HG03354 (cell line): ENCODE measurements around the gene CFAP20DC.
"Not testable (repeated sequence)": the region's sequence is repeated elsewhere in the genome, so short reads cannot be mapped to it uniquely, and the experiment has no call there.

Experiments used
- ATAC-seq: cut with Tn5 transposase; IDR thresholded peaks from one replicate; pipeline ENCODE4 v1.9.1; 2021; ENCODE audit warnings: mild to moderate bottlenecking; ENCODE audit not compliant: unreplicated experiment, poor library complexity, severe bottlenecking

The CFAP20DC gene

DNA sequence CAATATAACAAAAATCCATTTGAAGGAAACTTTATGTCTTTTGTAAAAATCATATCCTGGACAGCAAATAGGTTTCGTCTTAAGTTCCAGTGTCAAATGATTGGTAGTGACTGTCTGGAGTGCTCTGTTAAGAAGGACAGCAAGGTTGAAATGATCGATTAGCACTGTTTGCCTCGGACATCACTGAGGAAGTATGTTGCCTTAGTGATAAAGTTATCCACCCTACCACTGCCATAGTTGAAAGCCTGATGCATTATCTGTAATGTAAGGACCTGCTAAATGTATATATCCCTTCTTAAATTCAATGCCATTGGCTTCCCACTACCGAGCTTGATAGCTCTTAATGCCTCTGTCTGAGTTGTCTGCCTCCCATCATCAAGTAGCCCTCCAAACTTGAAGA is 70.0 kb downstream of the CFAP20DC start:
- ATAC-seq = no peak

DNA sequence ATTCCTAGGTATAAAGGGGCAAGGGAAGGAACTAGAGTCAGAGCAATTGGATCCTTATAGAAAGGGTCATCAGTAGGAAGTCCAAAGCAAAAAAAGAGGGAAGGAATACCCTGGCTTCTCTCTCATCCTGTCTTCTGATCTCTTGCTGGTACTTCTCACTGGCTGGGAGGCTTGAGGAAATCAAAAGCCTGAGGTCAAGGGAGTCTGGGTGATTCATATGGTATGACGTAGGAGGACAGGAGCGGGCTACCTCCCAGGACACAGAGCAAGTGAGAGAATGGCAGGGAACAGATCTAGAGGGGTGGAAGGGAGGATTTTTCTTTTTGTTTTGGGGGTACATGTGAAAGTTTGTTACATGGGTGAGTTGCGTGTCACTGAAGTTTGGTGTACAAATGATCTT is 76.0 kb downstream of the CFAP20DC start:
- ATAC-seq = no peak

DNA sequence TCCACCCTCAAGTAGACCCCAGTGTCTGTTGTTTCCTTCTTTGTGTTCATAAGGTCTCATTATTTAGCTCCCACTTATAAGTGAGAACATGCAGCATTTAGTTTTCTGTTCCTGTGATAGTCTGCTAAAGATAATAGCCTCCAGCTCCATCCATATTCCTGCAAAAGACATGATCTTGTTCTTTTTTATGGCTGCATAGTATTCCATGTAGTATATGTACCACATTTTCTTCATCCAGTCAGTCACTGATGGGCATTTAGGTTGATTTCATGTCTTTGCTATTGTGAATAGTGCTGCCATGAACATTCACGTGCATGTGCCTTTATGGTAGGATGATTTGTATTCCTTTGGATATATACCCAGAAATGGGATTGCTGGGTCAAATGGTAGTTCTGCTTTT is 82.0 kb downstream of the CFAP20DC start:
- ATAC-seq = not testable (repeated sequence)

DNA sequence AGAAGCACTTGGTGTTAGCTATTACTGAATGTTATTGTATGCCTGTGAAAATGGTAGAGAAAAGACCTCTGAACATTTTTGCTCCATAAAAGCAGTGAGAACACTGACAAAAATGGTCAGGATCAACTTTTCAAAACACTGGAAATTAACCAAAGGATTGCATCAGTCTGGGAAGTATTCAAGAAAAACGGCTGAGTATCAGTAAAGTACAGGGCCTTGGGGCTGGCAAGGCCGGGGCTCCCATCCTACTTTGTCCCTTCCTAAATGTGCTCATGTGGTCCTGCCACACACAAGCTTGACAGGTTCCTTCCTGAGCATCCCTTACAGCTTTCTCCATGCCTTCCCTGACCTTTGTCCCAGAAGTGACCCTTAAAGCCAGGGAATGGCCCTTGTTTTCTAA is 84.0 kb downstream of the CFAP20DC start:
- no peak for ATAC-seq

DNA sequence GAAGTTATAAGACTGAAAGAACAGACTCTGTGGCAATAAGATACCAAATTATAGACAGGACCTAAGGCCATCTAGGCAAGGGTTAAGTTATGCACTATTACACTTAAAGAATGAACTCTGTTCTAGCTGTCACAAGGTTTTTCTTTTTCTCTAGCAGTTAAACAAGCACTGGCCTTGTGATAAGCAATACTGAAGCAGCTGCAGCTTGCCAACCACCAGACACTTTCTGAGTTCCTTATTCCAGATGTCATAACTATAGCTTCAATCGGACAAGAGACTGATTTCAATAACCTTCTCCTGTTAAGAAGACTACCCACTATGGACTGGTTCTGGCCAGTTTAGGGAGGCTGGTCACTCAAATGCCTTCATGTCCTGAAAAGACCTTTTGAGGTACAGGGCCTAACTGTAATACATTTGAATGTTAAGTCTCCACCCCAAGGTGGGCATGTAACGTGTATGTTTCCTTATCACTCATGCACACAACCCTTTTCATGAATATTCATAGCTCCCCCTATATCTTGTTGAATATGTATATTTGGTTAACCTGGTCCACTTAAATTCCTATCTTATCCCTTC is 85.8 kb downstream of the CFAP20DC start:
- no peak for ATAC-seq

DNA sequence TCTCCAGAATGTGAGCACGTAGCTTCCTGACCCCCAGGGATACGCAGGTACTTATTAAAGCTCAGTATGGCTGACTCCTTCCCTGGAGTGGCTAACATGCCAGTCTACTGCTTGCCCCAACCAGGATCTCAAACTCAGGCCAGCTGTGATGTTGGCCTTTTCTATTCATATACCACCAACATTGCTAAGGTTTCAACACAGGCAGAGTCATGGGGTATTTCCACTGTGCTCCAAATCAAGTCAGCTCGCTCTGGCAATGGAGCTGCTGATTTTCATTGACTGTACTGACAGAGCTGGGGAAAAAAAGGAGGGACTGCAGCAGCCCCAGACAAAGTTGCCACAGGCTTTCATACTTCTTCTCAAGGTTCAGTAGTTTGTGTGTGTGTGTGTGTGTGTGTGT is 87.0 kb downstream of the CFAP20DC start:
- no peak for ATAC-seq

DNA sequence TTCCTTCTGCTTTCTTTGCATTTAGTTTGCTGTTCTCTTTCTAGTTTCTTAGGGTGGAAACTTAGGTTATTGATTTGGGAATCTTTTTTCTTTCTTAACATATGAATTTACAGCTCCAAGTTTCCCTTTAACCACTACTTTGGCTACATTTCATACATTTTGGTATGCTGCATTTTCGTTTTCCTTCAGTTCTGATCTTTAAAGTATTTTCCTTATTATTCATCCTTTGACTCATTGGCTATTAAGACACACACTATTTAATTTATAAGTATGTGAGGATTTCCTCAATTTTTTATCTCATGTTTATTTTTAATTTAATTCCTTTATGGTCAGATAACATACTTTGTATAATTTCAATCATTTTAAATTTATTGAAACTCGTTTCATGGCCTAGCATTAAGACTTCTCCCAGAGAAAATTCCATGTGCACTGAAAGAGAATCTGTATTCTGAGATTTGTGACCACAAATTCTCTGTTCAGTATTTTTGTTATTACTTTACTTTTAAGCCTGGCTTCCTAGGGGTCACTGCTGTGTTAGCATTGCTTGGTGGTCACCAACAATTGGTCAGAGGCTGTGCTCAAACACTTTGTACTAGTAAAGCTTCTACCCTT is 87.7 kb downstream of the CFAP20DC start:
- no peak for ATAC-seq

DNA sequence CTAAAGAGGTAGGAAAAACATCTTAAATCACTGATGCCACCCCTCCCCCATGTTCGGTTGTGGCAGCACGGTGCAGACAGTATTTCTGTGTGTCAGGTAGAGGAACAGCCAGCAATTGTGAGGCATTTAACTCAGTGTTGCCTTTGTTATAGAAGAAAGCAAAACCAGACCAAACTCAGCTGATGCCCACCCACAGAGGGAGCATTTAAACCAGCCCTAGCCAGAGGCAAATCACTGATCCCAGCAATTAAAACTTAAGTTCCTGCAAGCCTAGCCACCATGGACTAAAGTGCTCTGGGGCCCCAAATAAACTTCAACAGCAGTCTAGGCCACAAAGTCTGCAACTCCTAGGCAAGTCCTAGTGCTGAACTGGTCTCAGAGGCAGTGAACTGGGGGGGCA is 94.5 kb downstream of the CFAP20DC start:
- no peak for ATAC-seq

DNA sequence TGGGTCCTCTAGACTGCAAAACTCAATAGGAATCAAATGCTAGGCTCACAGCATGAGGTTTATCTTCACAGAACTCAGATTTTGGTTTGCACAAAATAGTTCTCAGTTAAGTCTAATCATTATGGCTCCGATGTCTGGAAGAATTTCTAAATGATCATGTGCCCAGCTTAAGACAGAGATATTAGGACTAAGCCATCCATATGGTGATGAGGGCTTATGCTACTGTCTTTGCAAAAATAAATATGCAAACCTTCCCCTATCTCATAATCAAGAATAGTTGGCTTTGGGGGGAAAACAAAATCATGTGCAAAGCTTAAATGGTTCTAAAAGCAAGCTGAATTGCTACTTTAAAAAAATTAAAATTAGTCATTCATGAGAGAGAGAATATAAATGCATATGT is 96.5 kb downstream of the CFAP20DC start:
- no peak for ATAC-seq

DNA sequence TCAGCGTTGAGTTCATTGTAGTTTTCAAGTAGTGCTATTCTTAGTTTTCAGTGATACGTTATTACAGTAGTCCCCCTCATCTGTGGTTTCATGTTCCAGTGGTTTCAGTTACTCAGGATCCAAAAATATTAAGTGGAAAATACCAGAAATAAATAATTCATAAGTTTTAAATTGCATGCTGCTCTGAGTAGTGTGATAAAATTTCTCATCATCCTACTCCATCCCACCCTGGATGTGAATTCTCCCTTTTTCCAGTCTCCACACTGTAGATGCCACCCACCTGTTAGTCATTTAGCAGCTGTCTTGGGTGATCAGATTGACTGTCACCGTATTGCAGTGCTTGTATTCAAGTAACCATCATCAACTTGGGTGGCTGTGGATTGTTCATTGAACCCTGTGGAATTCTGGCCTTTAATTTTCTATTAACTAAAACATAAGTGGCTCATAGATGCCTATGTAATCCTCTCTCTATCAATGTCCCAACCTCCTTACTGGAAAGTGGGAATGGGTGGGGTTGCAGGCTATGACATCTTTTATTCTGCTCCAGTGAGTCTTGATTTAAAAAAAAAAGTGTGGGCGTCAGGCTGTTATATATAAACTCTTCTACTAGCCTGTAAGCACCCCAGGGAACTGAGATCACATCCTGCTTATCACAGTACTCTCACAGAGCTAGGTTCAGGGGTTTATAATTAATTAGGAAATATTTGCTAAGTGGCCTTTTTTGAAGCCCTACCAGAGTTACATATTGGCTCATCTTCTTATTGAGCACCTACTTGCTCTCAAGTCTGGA is 97.5 kb downstream of the CFAP20DC start:
- peak; percentile 85 for ATAC-seq

DNA sequence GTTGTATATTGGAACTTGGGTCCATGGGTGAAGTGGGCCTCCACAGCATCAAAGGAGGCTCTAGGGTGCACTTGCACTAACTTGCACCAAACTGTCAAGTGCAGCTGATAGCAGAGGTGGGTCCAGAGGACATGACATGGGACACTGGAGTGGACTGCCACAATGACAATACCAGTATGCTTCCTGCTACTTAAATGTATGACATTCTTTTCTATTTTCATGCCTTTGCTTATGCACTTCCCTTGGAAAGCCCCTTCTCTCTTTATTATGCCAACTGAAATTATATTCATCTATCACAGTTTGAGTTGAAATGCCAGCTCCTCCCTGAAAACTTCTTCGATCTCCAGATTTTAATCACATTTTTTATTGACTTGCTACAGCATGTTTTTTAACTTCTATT is 101.8 kb downstream of the CFAP20DC start:
- ATAC-seq = no peak

DNA sequence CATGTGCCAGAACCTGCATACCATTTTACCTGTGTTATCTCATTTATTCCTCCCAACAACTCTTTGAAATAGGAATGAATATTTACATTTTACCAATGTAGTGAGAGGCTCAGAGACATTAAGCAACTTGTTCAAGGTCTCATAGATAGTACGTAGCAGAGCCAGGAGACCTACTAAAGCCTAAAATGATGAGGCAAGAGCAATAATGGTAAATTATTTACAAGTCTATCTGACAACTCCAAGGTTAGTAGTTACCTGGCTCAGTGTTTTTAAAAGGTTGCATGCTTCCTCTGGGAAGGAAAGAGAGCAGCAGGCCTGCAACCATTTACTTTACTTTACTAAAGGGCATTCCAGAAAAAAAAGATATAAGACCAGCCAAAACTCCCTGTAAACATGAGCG is 103.0 kb downstream of the CFAP20DC start:
- ATAC-seq = no peak

DNA sequence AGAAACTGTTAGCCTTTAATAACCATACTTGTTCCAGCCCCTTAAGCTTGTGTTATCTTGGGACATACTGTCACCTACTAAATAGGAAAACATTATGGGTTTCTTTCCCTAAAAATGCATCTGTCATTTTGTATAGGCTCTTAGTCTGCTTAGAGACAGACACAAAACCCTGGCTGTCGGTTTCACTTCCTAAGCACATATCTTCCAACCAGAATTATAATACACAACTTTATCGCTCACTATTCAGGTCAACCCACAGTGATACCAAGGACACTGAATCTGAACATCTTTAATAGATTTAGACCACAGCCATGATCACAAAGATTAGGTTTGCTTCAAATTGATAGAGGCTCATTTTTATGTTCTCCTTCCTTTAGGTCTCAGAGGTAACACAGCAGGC is 111.8 kb downstream of the CFAP20DC start:
- ATAC-seq = no peak

DNA sequence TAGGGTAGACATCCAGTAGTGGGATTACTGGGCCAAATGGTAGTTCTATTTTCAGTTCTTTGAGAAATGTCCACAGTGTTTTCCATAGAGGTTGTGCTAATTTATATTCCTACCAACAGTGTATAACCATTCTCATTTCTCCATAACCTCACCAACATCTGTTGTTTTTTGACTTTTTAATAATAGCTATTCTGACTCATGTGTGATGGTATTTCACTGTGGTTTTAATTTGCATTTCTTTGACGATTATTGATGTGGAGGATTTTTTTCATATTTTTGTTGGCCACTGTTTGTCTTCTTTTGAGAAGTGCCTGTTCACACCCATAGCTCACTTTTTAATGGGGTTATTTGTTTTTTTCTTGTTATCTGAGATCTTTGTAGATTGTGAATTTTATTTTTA is 125.2 kb downstream of the CFAP20DC start:
- no peak for ATAC-seq

DNA sequence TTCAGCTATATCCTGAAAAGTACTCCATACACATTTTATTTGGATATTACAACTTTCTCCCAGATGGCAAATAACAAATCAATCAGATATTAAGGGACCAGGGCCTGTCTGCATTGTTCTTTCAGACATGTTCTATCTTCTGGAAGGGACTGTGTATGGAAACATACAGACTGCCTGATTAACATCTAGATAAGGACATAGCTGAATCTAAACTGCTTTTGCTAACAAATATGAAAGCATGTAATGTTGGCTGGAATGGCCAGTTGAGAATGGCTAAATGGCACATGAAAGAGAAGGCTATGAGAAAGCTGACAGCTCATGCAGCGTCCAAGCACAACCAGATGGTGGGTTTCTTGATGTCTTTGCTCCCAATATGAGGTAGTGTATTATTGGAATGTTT is 149.4 kb downstream of the CFAP20DC start:
- ATAC-seq = no peak

DNA sequence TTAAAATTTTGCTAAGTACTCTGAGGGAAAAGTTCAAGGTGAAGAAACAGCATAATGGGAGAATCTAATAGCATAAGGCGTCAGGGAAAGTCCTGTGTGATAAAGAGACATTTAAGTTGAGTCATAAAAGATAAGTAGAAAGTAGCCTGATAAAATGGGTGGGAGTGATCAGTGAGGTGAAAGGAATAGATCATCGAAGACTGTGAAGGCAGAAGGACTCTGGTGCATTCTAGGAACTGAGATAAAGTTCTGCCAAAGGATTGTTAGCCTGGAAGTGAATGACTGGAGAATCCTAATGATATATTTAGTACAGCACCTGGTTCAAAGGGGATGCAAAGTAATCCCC is 149.9 kb downstream of the CFAP20DC start:
- ATAC-seq = peak; percentile 24

DNA sequence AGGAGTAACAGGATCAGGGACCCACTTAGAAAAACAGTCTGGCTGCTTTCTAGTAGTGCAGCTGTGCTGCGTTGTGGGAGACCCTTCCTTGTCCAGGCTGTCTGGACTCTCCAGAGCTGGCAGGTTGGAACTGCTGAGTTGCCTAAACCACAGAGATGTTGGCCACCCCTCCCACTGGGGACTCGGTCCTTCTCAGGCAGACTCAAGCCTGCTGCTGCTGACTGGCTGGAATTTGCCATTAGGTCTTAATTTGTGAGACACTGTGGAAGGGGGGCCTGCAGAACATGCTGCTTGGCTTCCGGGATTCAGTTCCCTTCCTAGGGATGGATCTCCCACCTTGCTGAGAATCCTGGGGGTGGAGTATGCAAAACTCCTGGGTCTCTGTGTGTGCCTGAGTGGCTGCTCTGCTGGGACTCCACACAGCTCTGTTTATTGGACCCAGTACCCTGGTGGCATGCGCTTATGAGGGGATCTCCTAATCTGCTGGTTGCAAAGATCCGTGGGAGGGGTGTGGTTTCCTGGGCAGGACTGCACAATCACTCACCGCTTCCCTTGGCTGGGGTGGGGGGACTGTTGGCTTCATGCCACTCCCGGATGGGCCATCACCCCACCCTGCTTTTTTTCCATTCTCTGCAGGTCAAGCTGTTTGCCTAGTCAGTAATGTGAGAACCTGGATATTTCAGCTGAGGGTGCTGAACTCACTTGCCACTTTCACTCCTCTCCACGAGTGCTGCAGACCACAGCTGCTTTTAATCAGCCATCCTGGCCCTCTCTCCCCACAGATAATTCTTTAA is 150.5 kb downstream of the CFAP20DC start:
- ATAC-seq = peak; percentile 80

DNA sequence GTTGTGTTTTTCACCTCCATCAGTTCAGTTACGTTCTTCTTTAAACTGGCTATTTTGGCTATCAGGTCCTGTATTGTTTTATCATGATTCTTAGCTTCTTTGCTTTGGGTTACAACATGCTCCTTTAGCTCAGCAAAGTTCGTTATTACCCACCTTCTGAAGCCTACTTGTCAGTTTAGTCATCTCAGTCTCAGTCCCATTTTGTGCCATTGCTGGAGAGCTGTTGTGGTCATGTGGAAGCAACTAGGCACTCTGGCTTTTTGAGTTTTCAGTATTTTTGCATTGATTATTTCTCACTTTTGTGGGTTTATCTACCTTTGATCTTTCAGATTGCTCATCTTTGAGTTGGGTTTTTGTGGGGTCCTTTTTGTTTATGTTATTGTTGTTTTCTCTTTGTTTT is 151.3 kb downstream of the CFAP20DC start:
- ATAC-seq = no peak

DNA sequence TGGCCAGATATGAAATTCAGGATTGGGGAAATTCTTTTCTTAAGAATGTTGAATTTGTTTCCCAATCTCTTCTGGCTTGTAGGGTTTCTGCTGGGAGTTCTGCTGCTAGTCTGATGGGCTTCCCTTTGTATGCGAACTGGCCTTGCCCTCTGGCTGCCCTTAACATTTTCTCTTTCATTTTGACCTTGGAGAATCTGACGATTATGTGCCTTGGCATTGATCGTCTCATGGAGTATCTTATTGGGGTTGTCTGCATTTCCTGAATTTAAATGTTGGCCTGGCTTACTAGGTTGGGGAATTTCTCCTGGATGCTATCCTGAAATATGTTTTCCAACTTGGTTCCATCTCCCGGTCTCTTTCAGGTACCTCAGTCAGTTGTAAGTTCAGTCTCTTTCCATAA is 152.2 kb downstream of the CFAP20DC start:
- ATAC-seq = no peak

DNA sequence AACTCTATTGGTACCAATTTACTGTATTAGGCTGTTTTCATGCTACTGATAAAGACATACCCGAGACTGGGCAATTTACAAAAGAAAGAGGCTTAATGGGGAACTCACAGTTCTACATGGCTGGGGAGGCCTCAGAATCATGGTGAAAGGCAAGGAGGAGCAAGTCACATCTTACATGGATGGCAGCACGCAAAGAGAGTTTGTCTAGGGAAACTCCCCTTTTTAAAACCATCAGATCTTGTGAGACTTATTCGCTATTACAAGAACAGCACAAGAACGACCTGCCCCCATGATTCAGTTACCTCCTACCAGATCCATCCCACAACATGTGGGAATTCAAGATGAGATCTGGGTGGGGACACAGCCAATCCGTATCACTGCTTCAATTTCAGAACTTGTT is 154.1 kb downstream of the CFAP20DC start:
- ATAC-seq = not testable (repeated sequence)

DNA sequence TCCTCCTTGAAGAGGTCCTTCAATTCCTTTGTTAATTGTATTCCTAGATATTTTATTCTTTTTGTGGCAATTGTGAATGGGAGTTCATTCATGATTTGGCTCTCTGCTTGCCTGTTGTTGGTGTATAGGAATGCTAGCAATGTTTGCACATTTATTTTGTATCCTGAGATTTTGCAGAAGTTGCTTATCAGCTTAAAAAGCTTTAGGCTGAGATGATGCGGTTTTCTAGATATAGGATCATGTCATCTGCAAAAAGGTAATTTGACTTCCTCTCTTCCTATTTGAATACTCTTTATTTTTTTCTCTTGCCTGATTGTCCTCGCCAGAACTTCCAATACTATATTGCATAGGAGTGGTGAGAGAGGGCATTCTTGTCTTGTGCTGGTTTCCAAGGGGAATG is 157.3 kb downstream of the CFAP20DC start:
- not testable (repeated sequence) for ATAC-seq
